HepG2 (cell line): ENCODE data around the gene KRTCAP2. TPM values are rescaled to one million over a fixed set of nuclear protein-coding genes. Genes with fewer than 3 reads are reported as not detected.
A peak's percentile ranks its signal among the peaks of the same experiment; 100 is the strongest.

Source experiments
- GTF3A ChIP-seq: sonication (generic); formaldehyde crosslinking; conservative IDR thresholded peaks from 2 replicates; pipeline ENCODE4 v1.4.0; 2020; ENCODE audit warnings: mild to moderate bottlenecking, missing genetic modification reagents
- KLF11 ChIP-seq: IDR thresholded peaks from 2 replicates; pipeline ENCODE4 v1.6.1; 2016; ENCODE audit warnings: missing compliant biosample characterization
- KLF12 ChIP-seq: sonication (generic); formaldehyde crosslinking; IDR thresholded peaks from 2 replicates; pipeline ENCODE4 v1.4.0; 2020; ENCODE audit warnings: missing genetic modification reagents, borderline replicate concordance
- KMT2B ChIP-seq: IDR thresholded peaks from 2 replicates; pipeline ENCODE4 v1.6.1; 2016; ENCODE audit warnings: missing genetic modification reagents, missing compliant biosample characterization
- MXD4 ChIP-seq: IDR thresholded peaks from 2 replicates; pipeline ENCODE4 v1.6.1; 2016; ENCODE audit warnings: mild to moderate bottlenecking, missing biosample characterization, missing genetic modification reagents
- PHF21A ChIP-seq: sonication (generic); formaldehyde crosslinking; IDR thresholded peaks from 2 replicates; pipeline ENCODE4 v1.5.0; 2020; ENCODE audit warnings: mild to moderate bottlenecking, missing genetic modification reagents
- RBFOX2 ChIP-seq: fragments of 200-400 bp; formaldehyde crosslinking; IDR thresholded peaks from 2 replicates; pipeline ENCODE4 v1.6.1; 2017; ENCODE audit warnings: low read depth, mild to moderate bottlenecking, low read length
- RXRA ChIP-seq: sonication (generic); formaldehyde crosslinking; IDR thresholded peaks from 2 replicates; pipeline ENCODE4 v1.5.1; 2020; ENCODE audit warnings: missing genetic modification reagents
- SP4 ChIP-seq: sonication (generic); formaldehyde crosslinking; IDR thresholded peaks from 2 replicates; pipeline ENCODE4 v1.8.1; 2023; ENCODE audit warnings: mild to moderate bottlenecking, missing genetic modification reagents
- THYN1 ChIP-seq: sonication (generic); formaldehyde crosslinking; IDR thresholded peaks from 2 replicates; pipeline ENCODE4 v1.8.1; 2023; ENCODE audit warnings: low read depth, mild to moderate bottlenecking, moderate library complexity, missing genetic modification reagents, borderline replicate concordance
- ZMYM2 ChIP-seq: sonication (generic); formaldehyde crosslinking; IDR thresholded peaks from 2 replicates; pipeline ENCODE4 v1.8.0; 2022; ENCODE audit warnings: mild to moderate bottlenecking, missing genetic modification reagents
- ZNF136 ChIP-seq: sonication (generic); formaldehyde crosslinking; IDR thresholded peaks from 2 replicates; pipeline ENCODE4 v1.8.1; 2022; ENCODE audit warnings: low read depth, mild to moderate bottlenecking, moderate library complexity, missing genetic modification reagents
- ZNF160 ChIP-seq: sonication (generic); formaldehyde crosslinking; IDR thresholded peaks from 2 replicates; pipeline ENCODE4 v1.8.0; 2022; ENCODE audit warnings: mild to moderate bottlenecking, inconsistent platforms, missing genetic modification reagents
- ZNF354B ChIP-seq: sonication (generic); formaldehyde crosslinking; IDR thresholded peaks from 2 replicates; pipeline ENCODE4 v1.8.0; 2022; ENCODE audit warnings: mild to moderate bottlenecking, missing genetic modification reagents
- ZNF878 ChIP-seq: sonication (generic); formaldehyde crosslinking; IDR thresholded peaks from 2 replicates; pipeline ENCODE4 v1.8.1; 2023; ENCODE audit warnings: mild to moderate bottlenecking, missing genetic modification reagents, moderate library complexity
- ZNF883 ChIP-seq: sonication (generic); formaldehyde crosslinking; IDR thresholded peaks from 2 replicates; pipeline ENCODE4 v1.5.1; 2020; ENCODE audit warnings: mild to moderate bottlenecking, missing genetic modification reagents; ENCODE audit errors: not compliant biosample characterization
- polyA plus RNA-seq, 8 experiments: library from polyadenylated mRNA; depleted of rRNA in 3 of 8; stranded (reverse) in 7 of 8; unstranded in 1 of 8; fragments of >200 nt; fragmentation: Illumina TruSeq in 4 of 8; extraction: Trizol in 4 of 8; gene quantifications; 2 replicates each; pipeline versions ENCODE4 v1.2.1 to v1.2.3, GENCODE V29; 2011 to 2016; ENCODE audit warnings: low read depth in 4 of 8, missing spikeins in 1 of 8, mixed read lengths in 1 of 8; ENCODE audit not compliant: insufficient read depth in 1 of 8
- total RNA-seq, 5 experiments: library from RNA; depleted of rRNA; stranded (reverse); fragments of >200 nt; fragmentation: Illumina TruSeq; extraction: Trizol; gene quantifications; 2 replicates each; pipeline ENCODE4 v1.2.3, GENCODE V29; 2016; ENCODE audit warnings: low read depth in 1 of 5
- TF ChIP-seq, protein P1 (sequence below): sonication (generic); formaldehyde crosslinking; IDR thresholded peaks from 2 replicates; pipeline ENCODE4 v1.8.0; 2022; ENCODE audit warnings: mild to moderate bottlenecking, missing genetic modification reagents, borderline replicate concordance
- TF ChIP-seq, protein P2 (sequence below): sonication (generic); formaldehyde crosslinking; IDR thresholded peaks from 2 replicates; pipeline ENCODE4 v1.4.0; 2020; ENCODE audit warnings: missing genetic modification reagents, borderline replicate concordance
- TF ChIP-seq, protein P3 (sequence below): sonication (generic); formaldehyde crosslinking; IDR thresholded peaks from 2 replicates; pipeline ENCODE4 v1.8.1; 2023; ENCODE audit warnings: missing genetic modification reagents, inconsistent platforms, borderline replicate concordance
- TF ChIP-seq, protein P4 (sequence below): sonication (generic); formaldehyde crosslinking; IDR thresholded peaks from 2 replicates; pipeline ENCODE4 v1.4.0; 2020; ENCODE audit warnings: missing genetic modification reagents, borderline replicate concordance
- TF ChIP-seq, protein P5 (sequence below): sonication (generic); formaldehyde crosslinking; IDR thresholded peaks from 2 replicates; pipeline ENCODE4 v1.8.1; 2022; ENCODE audit warnings: mild to moderate bottlenecking, missing genetic modification reagents

The KRTCAP2 gene
- total and polyA plus RNA-seq, 2 of the 13 experiments (the other 11 are each of a cell fraction or from before 2014, with no cell fraction given) = 77.3 to 79.4 TPM

DNA sequence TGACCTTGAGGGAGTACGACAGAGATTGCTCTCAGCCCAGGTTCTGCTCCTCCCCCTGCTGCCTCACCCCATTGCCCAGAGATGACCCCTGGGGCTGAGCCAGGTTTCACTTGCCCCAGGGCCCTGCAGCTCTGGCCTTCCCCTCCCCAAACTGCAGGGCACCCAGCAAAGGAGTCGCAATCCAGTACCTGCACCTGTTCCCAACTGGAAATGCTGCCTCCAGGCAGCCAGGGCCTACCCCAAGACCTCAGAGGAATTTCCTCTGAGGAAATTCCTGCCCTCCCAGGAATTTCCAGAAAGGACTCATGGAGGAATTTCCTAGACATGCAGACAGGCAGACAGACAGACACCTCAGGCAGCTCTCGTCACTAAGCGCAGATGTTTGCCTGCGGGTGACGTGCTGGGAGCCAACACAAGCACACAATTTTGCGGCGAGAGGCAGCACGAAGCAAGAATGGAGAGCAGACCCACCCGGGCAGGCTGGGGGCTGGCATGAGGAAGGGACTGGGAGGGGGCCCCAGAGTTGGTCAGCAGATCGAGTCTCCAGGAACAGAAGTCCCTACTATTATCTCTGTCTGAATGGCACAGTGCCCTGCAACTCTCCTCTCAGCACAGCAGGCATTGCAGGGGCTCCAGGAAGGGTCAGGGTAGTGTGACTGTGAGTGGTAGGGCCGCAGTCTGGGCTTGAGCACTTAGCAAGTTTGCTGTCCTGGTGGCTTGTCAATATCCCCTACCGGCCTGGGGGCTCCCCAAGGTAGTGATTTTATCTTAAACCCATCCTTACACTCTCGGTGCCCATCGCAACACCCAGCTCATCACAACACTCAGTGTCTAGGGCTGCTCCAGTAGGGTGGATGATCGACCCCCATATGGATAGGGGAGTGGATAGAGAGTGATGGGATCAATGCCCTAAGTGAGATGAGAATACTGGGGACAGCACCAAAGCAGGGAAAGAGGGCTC is 48.3 kb downstream of the KRTCAP2 start (continued):
- TF ChIP-seq, protein P1, sequence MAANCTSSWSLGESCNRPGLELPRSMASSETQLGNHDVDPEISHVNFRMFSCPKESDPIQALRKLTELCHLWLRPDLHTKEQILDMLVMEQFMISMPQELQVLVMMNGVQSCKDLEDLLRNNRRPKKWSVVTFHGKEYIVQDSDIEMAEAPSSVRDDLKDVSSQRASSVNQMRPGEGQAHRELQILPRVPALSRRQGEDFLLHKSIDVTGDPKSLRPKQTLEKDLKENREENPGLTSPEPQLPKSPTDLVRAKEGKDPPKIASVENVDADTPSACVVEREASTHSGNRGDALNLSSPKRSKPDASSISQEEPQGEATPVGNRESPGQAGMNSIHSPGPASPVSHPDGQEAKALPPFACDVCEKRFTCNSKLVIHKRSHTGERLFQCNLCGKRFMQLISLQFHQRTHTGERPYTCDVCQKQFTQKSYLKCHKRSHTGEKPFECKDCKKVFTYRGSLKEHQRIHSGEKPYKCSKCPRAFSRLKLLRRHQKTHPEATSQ (CRISPR knock-in tag) = no peak
- TF ChIP-seq KMT2B (CRISPR knock-in tag) (no peak), MXD4 (no peak), ZNF354B (CRISPR knock-in tag) (no peak), GTF3A (CRISPR knock-in tag) (no peak), KLF11 (CRISPR knock-in tag) (no peak), KLF12 (CRISPR knock-in tag) (no peak), ZNF883 (no peak), ZNF160 (no peak), ZNF878 (CRISPR knock-in tag) (no peak), ZMYM2 (CRISPR knock-in tag) (no peak), RXRA (CRISPR knock-in tag) (peak; percentile 83), ZNF136 (CRISPR knock-in tag) (no peak), PHF21A (0 out of 2 replicates have a peak, but pooled peaks have one; percentile 49), RBFOX2 (no peak), THYN1 (CRISPR knock-in tag) (no peak), SP4 (no peak; the same call in 1 of the 2 replicates)
- TF ChIP-seq, protein P2, sequence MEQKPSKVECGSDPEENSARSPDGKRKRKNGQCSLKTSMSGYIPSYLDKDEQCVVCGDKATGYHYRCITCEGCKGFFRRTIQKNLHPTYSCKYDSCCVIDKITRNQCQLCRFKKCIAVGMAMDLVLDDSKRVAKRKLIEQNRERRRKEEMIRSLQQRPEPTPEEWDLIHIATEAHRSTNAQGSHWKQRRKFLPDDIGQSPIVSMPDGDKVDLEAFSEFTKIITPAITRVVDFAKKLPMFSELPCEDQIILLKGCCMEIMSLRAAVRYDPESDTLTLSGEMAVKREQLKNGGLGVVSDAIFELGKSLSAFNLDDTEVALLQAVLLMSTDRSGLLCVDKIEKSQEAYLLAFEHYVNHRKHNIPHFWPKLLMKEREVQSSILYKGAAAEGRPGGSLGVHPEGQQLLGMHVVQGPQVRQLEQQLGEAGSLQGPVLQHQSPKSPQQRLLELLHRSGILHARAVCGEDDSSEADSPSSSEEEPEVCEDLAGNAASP (CRISPR knock-in tag) = peak; percentile 51; the same call in 1 of the 2 replicates
- TF ChIP-seq, protein P3, sequence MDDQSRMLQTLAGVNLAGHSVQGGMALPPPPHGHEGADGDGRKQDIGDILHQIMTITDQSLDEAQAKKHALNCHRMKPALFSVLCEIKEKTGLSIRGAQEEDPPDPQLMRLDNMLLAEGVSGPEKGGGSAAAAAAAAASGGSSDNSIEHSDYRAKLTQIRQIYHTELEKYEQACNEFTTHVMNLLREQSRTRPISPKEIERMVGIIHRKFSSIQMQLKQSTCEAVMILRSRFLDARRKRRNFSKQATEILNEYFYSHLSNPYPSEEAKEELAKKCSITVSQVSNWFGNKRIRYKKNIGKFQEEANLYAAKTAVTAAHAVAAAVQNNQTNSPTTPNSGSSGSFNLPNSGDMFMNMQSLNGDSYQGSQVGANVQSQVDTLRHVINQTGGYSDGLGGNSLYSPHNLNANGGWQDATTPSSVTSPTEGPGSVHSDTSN (CRISPR knock-in tag) = no peak
- TF ChIP-seq, protein P4, sequence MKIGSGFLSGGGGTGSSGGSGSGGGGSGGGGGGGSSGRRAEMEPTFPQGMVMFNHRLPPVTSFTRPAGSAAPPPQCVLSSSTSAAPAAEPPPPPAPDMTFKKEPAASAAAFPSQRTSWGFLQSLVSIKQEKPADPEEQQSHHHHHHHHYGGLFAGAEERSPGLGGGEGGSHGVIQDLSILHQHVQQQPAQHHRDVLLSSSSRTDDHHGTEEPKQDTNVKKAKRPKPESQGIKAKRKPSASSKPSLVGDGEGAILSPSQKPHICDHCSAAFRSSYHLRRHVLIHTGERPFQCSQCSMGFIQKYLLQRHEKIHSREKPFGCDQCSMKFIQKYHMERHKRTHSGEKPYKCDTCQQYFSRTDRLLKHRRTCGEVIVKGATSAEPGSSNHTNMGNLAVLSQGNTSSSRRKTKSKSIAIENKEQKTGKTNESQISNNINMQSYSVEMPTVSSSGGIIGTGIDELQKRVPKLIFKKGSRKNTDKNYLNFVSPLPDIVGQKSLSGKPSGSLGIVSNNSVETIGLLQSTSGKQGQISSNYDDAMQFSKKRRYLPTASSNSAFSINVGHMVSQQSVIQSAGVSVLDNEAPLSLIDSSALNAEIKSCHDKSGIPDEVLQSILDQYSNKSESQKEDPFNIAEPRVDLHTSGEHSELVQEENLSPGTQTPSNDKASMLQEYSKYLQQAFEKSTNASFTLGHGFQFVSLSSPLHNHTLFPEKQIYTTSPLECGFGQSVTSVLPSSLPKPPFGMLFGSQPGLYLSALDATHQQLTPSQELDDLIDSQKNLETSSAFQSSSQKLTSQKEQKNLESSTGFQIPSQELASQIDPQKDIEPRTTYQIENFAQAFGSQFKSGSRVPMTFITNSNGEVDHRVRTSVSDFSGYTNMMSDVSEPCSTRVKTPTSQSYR (CRISPR knock-in tag) = peak; percentile 20; the same call in 1 of the 2 replicates
- TF ChIP-seq, protein P5, sequence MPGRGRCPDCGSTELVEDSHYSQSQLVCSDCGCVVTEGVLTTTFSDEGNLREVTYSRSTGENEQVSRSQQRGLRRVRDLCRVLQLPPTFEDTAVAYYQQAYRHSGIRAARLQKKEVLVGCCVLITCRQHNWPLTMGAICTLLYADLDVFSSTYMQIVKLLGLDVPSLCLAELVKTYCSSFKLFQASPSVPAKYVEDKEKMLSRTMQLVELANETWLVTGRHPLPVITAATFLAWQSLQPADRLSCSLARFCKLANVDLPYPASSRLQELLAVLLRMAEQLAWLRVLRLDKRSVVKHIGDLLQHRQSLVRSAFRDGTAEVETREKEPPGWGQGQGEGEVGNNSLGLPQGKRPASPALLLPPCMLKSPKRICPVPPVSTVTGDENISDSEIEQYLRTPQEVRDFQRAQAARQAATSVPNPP (CRISPR knock-in tag) = no peak
